CD14-positive monocyte (primary cell): ENCODE data around the gene PRKD1. TPM values are rescaled to one million over a fixed set of nuclear protein-coding genes. Genes with fewer than 3 reads are reported as not detected.

Source experiments
- DNase-seq, 3 donors: peaks; one replicate each; pipeline ENCODE4 v3.0.0-alpha.2; 2011 to 2022
- H2AFZ ChIP-seq: 2 replicates; pipeline ENCODE4 v1.6.0; 2012; ENCODE audit warnings: mild to moderate bottlenecking, low read depth, low read length, inconsistent platforms; ENCODE audit not compliant: insufficient read depth, poor library complexity, severe bottlenecking
- H3K27ac ChIP-seq, 2 donors: 1 replicate in 1 of 2; 2 replicates in 1 of 2; pipeline ENCODE4 v1.5.1; 2012 to 2013; ENCODE audit warnings: low read length in 2 of 2, control low read depth in 1 of 2, inconsistent platforms in 1 of 2, low read depth in 1 of 2, mild to moderate bottlenecking in 1 of 2
- H3K27me3 ChIP-seq, 2 donors: one replicate each; pipeline versions ENCODE4 v1.6.0 to v1.6.1; 2011 to 2013; ENCODE audit warnings: low read length in 2 of 2; ENCODE audit not compliant: control insufficient read depth in 2 of 2, insufficient read depth in 2 of 2
- H3K36me3 ChIP-seq, 2 donors: replicated peaks in 1 of 2; 1 replicate in 1 of 2; 2 replicates in 1 of 2; pipeline versions ENCODE4 v1.5.1 to v1.6.1; 2012 to 2013; ENCODE audit warnings: low read length in 2 of 2, control low read depth in 1 of 2, inconsistent platforms in 1 of 2, mild to moderate bottlenecking in 1 of 2; ENCODE audit not compliant: insufficient read depth in 2 of 2, control insufficient read depth in 1 of 2
- H3K4me1 ChIP-seq, 2 donors: 1 replicate in 1 of 2; 2 replicates in 1 of 2; pipeline versions ENCODE4 v1.5.1 to v1.6.1; 2012 to 2013; ENCODE audit warnings: low read length in 2 of 2, control low read depth in 1 of 2, inconsistent platforms in 1 of 2, mild to moderate bottlenecking in 1 of 2, moderate library complexity in 1 of 2; ENCODE audit not compliant: insufficient read depth in 2 of 2, control insufficient read depth in 1 of 2
- H3K4me2 ChIP-seq: replicated peaks from 2 replicates; pipeline ENCODE3; 2012; ENCODE audit warnings: low read length, moderate library complexity, mild to moderate bottlenecking; ENCODE audit not compliant: poor library complexity, severe bottlenecking; ENCODE audit errors: extremely low read depth
- H3K4me3 ChIP-seq, 3 experiments: fragments of 200-600 bp in 1 of 3; sonication (generic) in 1 of 3; replicated peaks in 1 of 3; 1 replicate in 2 of 3; 2 replicates in 1 of 3; pipeline ENCODE4 v1.5.1; 2011 to 2013; ENCODE audit warnings: low read length in 3 of 3, mild to moderate bottlenecking in 3 of 3, control low read depth in 2 of 3, low read depth in 2 of 3, inconsistent platforms in 1 of 3, moderate library complexity in 1 of 3
- H3K79me2 ChIP-seq: 2 replicates; pipeline ENCODE4 v1.6.0; 2012; ENCODE audit warnings: mild to moderate bottlenecking, control low read depth, inconsistent platforms, low read length, moderate library complexity; ENCODE audit not compliant: insufficient read depth
- H3K9ac ChIP-seq: 2 replicates; pipeline ENCODE4 v1.6.0; 2017; ENCODE audit warnings: low read length, mild to moderate bottlenecking; ENCODE audit not compliant: insufficient read depth, poor library complexity, severe bottlenecking
- H3K9me3 ChIP-seq, 2 donors: replicated peaks in 1 of 2; 1 replicate in 1 of 2; 2 replicates in 1 of 2; pipeline versions ENCODE4 v1.5.1 to v1.6.1; 2012 to 2013; ENCODE audit warnings: low read length in 2 of 2, control low read depth in 1 of 2; ENCODE audit not compliant: control insufficient read depth in 1 of 2, insufficient read depth in 1 of 2
- H4K20me1 ChIP-seq: 2 replicates; pipeline ENCODE4 v1.6.0; 2012; ENCODE audit warnings: mild to moderate bottlenecking, low read length, control low read depth, moderate library complexity; ENCODE audit not compliant: insufficient read depth
- H3K27ac Mint-ChIP-seq, 7 donors: one replicate each; pipeline ENCODE4 v1.8.0; 2020; ENCODE audit warnings: mild to moderate bottlenecking in 7 of 7, mixed read lengths in 7 of 7, moderate library complexity in 6 of 7, inconsistent platforms in 2 of 7
- H3K27me3 Mint-ChIP-seq, 3 donors: one replicate each; pipeline ENCODE4 v1.8.0; 2021 to 2022; ENCODE audit warnings: low read depth in 3 of 3, mild to moderate bottlenecking in 3 of 3, mixed read lengths in 3 of 3, moderate library complexity in 3 of 3, inconsistent platforms in 1 of 3
- H3K36me3 Mint-ChIP-seq, 2 donors: one replicate each; pipeline ENCODE4 v1.8.0; 2020; ENCODE audit warnings: mixed read lengths in 2 of 2, inconsistent platforms in 1 of 2, mild to moderate bottlenecking in 1 of 2
- H3K4me1 Mint-ChIP-seq: one replicate; pipeline ENCODE4 v1.8.0; 2020; ENCODE audit warnings: mild to moderate bottlenecking, mixed read lengths
- H3K4me3 Mint-ChIP-seq, 2 donors: one replicate each; pipeline ENCODE4 v1.8.0; 2020; ENCODE audit warnings: mild to moderate bottlenecking in 2 of 2, mixed read lengths in 2 of 2, moderate library complexity in 1 of 2
- H3K9me3 Mint-ChIP-seq, 7 donors: one replicate each; pipeline ENCODE4 v1.8.0; 2020 to 2022; ENCODE audit warnings: mixed read lengths in 7 of 7, mild to moderate bottlenecking in 6 of 7, moderate library complexity in 6 of 7, inconsistent platforms in 2 of 7
- CTCF ChIP-seq: fragments of 200-600 bp; IDR thresholded peaks from one replicate; pipeline ENCODE4 v1.8.0; 2022; ENCODE audit warnings: antibody characterized with exemption, mild to moderate bottlenecking
- whole genome bisulfite sequencing: methylation state at CpG from one replicate; pipeline ENCODE4 v1.1.5; 2013; ENCODE audit warnings: missing lambda C conversion rate; ENCODE audit not compliant: insufficient coverage; 5-methylcytosine and 5-hydroxymethylcytosine counted together
- intact Hi-C, 2 donors: fragments of 100-400 bp; cut with micrococcal nuclease; formaldehyde crosslinking; loops; one replicate each; pipeline versions ENCODE4 v1.15.0 to v1.15.1; 2023
- polyA plus RNA-seq, 3 donors: library from polyadenylated mRNA; depleted of rRNA in 1 of 3; unstranded in 2 of 3; stranded (reverse) in 1 of 3; fragments of 300-500 nt in 2 of 3; fragments of >200 nt in 1 of 3; fragmentation: Illumina TruSeq in 2 of 3; gene quantifications; 1 replicate in 2 of 3; 2 replicates in 1 of 3; pipeline ENCODE4 v1.2.3, GENCODE V29; 2012 to 2021

The PRKD1 gene
- polyA plus RNA-seq, 3 donors = not detected

GRCh38 chr14:29618323-29619067, 309.2 kb downstream of the PRKD1 start:
- Histone ChIP-seq H3K79me2 (no peaks in the 10 kb centered on the region), H3K27ac (no peak overlapping the region), H3K9me3 (peaks cover 0 to 3% of the 10 kb centered on the region in 2 donors), H3K4me2 (no peak overlapping the region), H3K4me3 (no peak overlapping the region), H3K36me3 (no peaks in the 10 kb centered on the region), H3K9ac (no peak overlapping the region), H3K27me3 (no peaks in the 10 kb centered on the region), H4K20me1 (no peaks in the 10 kb centered on the region), H3K4me1 (no peaks in the 10 kb centered on the region), H2AFZ (no peak overlapping the region)
- Mint-ChIP-seq H3K4me1 (no peaks in the 10 kb centered on the region), H3K27ac (no peak overlapping the region), H3K9me3 (peaks cover 0 to 13% (median 5%) of the 10 kb centered on the region in 7 donors), H3K36me3 (no peaks in the 10 kb centered on the region), H3K4me3 (no peak overlapping the region), H3K27me3 (peaks cover 0 to 2% (median 0%) of the 10 kb centered on the region in 3 donors)
- no peak for DNase-seq
- WGBS = no CpG with 5 or more reads among the region's 4 CpGs
- no peak for TF ChIP-seq CTCF
- intact Hi-C loops = no loop called here

GRCh38 chr14:29616922-29617321, 310.7 kb downstream of the PRKD1 start:
- H2AFZ ChIP-seq = no peak overlapping the region
- DNase-seq = no peak
- Mint-ChIP-seq H3K9me3 (peaks cover 0 to 11% (median 3%) of the 10 kb centered on the region in 7 donors), H3K36me3 (no peaks in the 10 kb centered on the region), H3K27ac (no peak overlapping the region), H3K4me3 (no peak overlapping the region), H3K4me1 (no peaks in the 10 kb centered on the region), H3K27me3 (peaks cover 0 to 2% (median 0%) of the 10 kb centered on the region in 3 donors)
- H3K4me1 ChIP-seq = no peaks in the 10 kb centered on the region
- H4K20me1 ChIP-seq = no peaks in the 10 kb centered on the region
- no peak overlapping the region for H3K4me2 ChIP-seq
- H3K4me3 ChIP-seq = no peak overlapping the region
- no peaks in the 10 kb centered on the region for H3K27me3 ChIP-seq
- no peaks in the 10 kb centered on the region for H3K79me2 ChIP-seq
- H3K9ac ChIP-seq = no peak overlapping the region
- peaks cover 0 to 3% of the 10 kb centered on the region in 2 donors for H3K9me3 ChIP-seq
- intact Hi-C loops = no loop called here
- no peaks in the 10 kb centered on the region for H3K36me3 ChIP-seq
- no peak for TF ChIP-seq CTCF
- H3K27ac ChIP-seq = no peak overlapping the region
